NCI-H1092 (cell line): ENCODE measurements around the gene KCTD7.
"Not testable (repeated sequence)": the region's sequence is repeated elsewhere in the genome, so short reads cannot be mapped to it uniquely, and the experiment has no call there.

Source experiments
- DNase-seq: peaks from one replicate; lab custom pipeline; 2025; lab: John Stamatoyannopoulos, UW

KCTD7 gene

DNA sequence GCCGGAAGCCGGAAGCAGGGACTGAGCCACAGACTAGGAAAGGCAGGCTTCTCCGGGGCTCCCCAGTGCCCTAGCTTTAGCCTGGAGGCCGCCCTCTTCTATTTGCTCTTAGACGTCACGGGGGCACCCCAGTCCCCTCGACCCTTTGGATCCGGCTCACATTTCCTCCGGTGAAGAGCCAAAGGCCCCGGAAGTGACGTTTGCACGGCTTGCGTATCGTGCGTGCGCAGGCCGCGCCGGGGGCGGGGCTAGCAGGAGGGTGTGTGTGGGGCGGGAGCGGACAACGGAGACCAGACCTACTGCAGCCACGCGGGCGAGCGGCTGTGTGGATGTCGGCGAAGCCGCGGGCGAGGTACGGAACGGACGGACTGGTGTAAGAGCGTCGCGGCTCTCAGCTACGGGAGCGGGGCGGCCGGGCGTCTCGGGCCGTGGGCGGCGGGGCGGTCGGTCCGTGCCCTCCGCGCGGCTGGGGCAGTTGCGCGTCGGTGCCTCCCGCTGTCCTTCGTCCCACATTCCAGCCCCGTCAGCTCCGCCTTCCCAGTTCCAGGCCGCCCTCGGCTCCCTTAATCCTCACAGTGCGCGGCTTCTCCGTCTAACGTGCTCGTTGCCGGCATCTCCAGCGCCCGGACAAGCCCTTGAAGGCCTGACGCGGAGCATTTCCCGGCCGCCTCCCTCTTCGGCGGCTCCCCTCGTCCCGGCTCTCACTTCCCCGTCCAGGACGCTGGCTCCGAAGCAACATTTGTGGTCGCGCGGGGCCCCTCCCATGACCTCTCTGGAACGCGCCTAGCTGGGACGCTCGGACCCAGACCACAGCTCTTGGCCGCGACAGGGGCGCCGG lies 25.8 kb downstream of the KCTD7 start:
- DNase-seq: peak; percentile 99

DNA sequence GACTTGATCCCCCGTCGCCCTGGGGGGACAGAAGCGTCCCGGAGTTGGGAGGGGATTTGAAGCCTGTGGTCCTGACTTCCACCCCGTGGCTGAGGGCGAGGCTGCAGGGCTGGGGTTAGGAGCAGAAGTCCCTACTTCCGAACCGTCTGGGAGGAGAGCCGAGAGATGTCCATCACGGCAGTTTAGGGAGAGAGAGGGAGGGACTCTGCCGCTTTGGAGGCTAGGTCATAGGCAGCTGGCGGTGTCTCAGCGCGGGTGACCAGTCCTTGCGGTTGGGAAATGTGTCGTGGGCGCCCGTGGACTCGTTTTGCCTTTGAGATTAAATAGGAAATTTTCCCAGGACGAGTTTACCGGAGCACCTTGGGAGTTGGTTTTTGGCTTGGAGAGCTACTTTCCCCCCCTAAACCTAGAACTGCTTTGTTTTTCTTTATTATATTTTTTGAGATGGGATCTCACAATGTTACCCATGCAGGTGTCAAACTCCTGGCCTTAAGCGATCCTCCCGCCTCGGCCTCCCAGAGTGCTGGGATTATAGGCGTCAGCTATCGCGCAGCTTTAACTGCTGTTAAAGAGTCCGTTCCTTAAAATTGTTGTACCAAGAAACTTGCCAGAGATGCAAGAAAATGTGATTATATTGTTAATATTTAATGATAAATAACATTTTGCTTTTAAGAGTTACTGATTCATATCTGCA lies 26.6 kb downstream of the KCTD7 start:
- DNase-seq: not testable (repeated sequence)

DNA sequence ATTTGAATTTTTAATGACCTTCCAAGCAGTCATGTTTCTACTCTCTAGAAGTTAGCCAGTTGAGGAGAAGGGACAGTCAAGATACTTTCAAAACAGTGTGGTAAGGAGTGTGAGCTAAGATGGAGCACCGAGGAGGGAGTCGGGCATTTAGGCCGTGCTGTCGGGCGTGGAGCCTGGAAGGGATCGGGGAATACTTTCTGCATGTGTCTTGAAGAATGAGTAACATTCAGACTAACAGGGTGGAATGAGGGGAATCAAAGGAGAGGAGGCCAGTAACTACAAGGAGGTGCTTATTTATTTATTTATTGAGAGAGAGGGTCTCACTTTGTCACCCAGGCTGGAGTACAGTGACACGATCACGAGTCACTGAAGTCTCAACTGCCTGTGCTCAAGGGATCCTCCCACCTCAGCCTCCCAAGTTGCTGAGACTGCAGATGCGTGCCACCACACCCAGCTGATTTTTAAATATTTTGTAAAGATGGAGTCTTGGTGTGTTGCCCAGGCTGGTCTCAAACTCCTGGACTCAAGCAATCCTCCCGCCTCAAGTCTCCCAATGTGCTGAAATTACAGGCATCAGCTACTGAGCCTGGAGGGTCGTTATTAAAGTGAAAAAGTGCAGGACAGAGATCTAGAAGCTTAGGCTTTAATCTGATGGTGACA lies 27.3 kb downstream of the KCTD7 start:
- DNase-seq: not testable (repeated sequence)

DNA sequence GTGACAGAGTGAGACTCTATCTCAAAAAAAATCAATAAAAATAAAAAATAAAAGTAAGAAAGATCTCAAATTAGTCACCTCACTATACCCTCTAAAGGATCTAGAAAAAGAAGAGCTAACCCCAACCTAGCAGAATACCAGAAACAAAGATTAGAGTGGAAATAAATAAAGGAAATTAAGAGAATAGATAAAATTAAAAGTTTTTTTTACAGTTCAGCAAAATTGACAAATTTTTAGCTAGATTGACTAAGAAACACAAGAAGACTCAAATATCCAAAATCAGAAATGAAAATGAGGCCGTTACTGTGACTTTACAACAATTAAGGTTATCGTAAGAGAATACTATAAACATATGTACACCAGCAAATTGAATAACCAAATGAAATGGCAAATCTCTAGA lies 29.1 kb downstream of the KCTD7 start:
- DNase-seq: no peak

DNA sequence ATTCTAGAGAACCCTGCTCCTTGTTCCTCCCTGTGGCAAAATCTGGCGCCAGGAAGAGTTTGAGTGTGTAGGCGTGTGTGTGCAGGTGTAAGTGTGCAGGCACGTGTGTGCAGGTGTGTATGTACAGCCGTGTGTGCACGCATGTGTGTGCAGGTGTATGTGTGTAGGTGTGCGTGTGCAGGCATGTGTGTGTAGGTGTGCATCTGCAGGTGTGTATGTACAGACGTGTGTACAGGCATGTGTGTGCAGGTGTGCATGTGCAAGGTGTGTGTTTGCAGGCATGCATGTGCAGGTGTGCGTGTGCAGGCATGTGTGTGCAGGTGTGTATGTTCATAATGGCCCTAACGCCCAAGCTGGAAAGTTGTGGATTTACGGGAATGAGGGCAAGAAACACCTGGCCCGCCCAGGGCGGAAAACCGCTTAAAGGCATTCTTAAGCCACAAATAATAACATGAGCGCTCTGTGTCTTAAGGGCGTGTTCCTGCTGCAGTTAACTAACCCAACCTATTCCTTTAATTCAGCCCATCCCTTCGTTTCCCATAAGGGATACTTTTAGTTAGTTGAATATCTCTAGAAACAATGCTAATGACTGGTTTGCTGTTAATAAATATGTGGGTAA lies 34.1 kb downstream of the KCTD7 start:
- no peak for DNase-seq

DNA sequence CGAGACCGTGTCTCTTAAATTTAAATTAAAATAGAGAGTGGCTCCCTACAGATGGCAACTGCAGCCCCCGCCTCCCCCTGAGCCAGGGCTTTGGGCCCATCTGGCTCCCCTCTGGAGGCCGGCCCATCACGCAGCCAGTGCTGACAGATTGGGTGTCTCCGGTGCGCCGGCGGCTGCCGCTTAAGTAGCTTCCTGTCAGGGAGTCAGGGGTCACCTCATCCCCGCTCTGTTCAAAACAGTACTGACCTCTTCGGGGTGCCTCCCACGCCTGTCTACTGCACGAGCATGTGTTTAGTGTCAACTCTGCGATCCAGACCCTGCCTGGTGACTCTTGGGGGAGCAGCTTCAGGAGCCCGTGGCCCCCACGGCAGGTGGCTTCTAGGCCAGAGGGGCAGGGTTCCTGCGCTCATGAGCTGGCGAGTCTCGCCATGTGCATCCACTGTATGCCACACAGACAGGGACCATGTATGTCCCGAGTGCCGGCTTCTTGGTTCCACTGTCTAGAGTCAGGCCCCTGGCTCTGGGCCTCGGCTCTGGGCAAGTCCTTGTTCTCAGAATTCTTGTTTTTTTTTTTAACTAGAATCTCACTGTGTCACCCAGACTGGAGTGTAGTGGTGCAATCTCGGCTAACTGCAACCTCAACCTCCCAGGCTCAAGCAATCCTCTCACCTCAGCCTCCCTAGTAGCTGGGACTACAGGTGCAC lies 36.1 kb downstream of the KCTD7 start:
- DNase-seq: no peak

DNA sequence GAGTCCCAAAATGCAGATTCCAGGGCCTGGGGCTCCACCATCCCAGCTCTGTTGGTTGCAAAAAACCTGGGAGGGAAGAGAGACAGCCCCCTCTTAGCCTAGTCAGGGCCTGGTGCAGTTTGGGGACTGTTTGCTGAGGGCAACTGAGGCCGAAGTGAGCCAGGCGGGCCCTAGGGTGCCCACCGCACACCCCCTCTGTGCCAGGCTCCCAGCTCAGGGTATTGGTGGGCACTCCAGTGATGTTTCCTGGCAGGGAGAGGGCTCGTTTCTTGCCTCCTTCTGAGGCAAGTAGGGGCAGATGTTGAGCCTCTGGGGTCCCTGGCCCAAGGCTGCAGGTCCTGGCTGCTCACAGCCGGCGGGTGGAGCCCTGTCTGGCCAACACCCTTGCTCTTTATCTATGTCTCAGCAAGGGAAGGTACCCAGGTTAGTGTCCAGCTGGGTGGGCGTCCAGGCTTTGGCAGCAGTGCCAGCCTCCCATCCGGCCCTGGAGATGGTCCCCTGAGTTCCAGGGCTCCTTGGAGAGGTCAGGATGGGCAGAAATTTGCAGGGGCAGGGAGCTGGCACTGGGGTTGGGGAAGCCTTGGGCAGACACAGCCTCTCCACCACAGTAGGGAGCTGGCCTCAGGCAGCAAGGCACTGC lies 37.8 kb downstream of the KCTD7 start:
- no peak for DNase-seq

DNA sequence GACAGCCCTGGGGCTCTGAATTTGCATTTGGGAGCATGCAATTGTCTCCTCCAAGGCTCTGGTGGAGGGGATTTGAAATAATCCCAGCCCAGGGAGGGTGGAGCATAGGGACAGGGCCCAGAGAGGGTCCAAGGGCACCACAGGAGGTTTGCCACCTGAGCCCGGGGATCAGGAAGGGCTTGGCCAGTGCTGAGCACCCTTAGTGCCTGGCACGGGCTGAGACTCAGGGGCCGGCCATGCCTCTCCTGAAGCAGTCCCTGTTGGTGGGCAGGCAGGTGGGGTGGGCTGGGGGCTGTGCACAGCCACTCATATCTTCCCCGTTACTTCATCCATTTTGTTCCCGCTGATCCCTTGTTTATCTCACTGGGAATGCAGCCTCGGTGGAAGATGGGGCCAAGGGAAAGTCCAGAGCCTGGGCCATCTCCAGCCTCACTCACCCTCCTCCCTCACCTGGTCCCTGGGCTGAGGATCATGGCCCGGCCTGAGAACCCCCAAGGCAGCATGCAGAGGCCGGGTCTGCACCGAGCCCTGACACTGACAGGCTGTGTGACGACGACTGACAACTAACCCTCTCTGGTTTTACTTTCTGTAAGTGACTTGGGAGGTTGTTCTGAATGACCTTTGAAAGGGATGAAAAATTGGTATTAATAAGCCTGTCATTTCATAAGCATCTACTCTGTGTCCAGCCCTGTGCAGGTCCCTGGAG lies 38.5 kb downstream of the KCTD7 start:
- no peak for DNase-seq

DNA sequence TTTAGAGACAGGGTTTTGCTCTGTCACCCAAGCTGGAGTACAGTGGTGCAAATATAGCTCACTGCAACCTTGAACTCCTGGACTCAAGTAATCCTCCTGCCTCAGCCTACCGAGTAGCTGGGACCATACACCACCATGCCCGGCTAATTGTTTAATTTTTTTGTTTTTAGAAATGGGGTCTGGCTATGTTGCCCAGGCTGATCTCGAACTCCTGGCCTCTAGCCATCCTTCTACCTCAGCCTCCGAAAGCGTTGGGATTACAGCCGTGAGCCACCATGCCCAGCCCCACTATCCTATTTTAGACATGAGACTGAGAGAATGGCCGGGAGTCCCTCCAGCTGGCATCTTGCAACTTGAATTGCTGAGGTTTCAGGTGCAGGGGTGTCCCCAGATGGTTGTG lies 39.4 kb downstream of the KCTD7 start:
- no peak for DNase-seq

DNA sequence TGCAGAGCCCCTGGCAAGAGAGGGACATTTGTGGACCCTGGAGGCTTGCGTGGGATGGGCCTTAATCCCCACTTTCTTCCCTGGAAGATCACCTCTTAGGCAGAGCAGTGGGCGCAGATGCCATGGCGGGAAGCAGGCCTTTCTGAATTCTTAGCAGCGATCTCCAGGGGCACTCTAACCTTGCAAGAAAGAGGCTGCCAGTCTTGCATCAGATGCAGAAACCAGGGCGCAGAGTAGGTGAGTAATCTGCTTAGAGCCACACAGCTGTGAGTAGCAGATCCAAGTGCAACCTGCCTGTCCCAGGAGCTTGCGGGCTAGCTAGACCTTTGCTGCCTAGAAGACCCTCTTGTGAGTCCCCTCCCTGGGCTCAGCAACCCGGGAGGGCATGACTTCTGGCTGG lies 40.0 kb downstream of the KCTD7 start:
- no peak for DNase-seq

DNA sequence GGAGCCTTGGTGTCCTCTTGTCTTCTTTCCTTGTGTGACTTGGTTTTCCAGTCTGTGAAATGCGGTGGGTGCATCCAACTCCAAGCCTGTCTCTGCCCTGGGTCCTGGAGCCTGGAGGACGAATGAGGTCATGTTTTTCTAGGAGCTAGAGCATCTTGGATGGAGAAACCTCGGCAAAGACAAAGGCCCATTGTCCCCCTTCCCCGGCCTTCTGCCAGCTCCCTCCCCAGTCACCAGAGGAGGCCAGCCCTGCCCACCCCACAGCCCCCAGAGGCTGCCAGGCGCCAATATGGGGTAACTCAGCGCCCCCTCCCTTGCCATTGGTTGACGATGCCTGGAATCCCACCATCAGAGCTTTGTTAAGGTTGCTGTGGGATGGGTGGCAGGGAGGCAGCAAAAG lies 40.4 kb downstream of the KCTD7 start:
- no peak for DNase-seq

DNA sequence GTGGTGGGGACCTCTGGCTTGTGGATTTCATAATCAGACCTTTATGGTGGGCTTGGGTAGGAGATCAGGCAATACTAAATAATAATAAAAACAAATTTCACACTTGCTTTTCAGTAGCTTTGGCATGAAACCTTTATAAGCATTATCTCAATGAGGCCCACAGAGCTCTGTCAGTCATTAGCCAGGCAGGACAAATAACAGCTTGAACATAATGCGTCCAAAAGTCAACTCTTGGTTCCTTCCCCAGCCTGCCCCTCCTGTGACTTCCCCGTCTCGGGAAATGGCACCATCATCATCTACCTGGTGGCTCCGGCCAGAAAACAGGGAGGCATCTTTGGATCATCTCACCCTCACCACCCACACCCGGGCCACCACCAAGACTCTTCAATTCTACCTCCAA lies 40.8 kb downstream of the KCTD7 start:
- DNase-seq: no peak

DNA sequence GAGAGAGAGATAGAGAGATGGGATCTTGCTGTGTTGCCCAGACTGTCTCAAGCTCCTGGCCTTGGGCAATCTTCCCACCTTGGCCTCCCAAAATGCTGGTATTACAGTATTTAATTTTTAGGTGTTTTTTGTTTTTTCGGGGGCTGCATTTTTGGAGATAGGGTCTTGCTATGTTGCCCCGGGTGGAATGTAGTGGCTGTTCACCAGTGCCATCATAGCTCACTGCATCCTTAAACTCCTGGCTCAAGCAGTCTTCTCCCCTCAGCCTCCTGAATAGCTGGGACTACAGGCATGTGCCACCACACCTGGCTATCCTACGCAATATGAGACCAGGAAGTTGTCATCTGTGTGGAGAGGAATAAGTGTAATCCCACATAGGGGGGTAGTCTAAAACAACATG lies 42.4 kb downstream of the KCTD7 start:
- DNase-seq: no peak

DNA sequence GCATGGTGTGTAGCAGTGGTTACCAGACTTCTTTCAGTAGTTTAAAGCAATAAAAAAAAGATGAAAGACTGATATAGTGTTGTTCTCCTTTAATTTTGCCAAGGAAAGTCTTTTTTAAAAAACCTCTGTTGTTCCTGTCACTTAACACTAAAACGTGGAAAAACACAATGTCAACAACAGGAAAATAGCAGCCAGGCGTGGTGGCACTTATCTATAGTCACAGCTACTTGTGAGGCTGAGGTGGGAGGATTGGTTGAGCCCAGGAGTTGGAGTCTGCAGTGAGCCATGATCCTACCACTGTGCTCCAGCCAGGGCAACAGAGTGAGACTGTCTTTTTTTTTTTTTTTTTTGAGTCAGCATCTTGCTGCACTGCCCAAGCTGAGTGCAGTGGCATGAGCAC lies 42.8 kb downstream of the KCTD7 start:
- DNase-seq: not testable (repeated sequence)

DNA sequence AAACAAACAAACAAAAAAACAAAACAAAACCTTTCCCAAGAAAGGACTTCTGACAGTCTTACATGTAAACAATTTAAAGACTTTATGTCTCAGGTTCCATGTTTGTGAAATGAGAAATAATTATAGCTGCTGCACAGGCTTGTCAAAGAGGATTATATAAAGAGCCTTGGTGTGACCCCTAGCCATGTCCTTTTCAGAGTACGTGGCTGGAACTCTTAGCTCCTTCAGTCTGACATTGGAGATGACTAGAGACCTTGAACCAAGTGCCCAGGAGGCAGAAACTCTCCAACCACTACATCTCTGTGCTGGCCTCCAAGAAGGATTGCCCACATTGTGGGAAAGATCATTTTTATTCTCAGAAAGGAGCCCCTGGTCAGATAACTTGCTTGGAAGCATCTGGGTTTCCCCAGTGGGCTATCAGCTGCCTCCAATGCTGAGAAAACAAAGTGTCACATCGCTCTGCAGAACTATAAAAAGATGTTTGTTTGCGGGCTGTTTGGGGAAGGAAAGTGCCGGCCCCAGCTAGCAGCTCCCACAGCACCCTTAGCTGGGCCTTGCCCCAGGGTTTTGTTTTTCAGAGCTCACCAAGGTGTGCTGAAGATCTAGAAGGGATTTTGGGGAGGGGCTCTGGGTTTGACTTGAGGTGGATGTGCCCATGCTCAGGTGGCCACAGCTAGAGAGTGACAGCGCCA lies 43.9 kb downstream of the KCTD7 start:
- DNase-seq: not testable (repeated sequence)

DNA sequence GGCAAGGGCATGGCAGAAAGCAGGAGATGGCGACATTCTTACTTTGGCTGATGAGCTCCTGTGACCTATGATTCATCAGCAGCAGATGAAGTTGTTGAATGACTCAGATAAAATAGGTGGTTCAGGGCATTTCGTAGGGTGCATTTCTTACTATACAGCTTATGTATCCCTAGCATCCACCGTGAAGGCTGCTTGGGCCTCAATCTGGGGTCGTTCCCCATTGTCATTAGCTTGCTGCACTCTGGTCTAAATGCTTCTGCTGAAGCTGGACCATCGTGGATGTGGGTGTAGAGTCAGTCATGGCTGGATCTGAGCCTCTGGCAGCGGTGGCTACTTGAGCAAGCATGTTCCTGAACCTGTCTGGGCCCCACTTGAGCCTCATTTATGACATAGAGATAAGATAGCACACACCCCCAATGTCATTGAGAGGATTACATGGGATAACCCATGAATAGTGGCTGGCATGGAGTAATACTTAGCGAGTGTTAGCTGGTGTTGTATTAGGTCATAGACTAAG lies 44.5 kb downstream of the KCTD7 start:
- not testable (repeated sequence) for DNase-seq

DNA sequence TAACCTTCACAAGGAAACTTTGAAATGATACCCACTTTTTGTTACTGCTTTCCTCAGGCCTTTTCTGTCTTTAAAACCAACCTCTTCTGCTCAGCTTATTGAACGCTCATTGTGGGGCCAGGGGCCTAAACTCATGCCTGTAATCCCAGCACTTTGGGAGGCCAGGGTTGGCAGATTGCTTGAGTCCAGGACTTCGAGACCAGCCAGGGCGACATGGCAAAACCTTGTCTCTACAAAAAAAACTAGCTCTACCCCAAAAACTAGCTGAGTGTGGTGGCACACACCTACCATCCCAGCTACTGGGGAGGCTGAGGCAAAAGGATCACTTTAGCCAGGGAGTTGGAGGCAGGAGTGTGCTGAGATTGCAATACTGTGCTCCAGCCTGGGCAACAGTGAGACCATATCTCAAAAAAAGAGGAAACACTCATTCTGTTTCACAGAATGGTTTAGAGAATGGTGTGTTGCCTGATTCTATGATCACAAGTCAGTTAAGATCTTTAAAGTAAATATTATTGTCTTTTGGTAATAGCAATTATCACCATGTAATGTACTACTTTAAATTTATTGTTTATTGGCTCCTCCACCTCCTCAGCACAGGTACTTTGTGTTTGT lies 51.1 kb downstream of the KCTD7 start:
- DNase-seq: no peak

DNA sequence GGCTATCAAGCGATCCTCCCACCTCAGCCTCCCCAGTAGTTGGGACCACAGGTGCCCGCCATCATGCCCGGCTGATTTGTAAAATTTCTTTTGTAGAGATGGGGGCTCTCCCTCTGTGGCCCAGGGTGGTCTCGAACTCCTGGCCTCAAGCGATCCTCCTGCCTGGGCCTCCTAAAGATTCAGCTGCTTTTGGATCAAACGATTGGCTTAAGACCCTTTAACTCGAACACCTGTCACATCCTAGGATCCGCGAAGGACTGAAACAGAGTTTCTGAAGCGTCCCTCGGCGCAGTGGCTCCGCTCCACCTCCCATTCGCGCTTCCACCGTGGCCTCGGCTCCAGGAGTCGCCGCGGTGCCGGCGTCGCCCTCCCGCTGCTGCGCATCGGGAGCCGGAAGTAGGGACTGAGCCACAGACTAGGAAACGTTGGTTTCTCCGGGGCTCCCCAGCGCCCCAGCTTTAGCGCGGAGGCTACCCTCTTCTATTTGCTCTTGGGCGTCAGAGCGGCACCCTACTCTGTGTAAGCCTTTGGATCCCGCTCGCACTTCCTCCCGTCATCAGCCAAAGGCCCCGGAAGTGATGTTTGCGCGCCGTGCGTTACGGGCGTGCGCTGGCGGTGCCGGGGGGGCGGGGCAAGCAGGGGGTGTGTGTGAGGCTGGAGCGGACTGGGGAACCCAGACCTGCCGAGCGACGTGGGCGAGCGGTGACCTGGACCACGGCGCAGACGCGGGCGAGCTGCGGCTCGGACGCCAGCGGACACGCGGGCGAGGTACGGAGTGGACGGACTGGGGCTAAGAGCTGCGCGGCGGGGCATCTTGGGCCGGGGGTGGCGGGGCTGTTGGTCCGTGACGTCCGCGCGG lies 53.0 kb downstream of the KCTD7 start:
- DNase-seq: peak; percentile 96
